ENCODE data around the gene ZFYVE9.

The ZFYVE9 gene

GRCh38 chr1:52239708-52240001 lies 97.8 kb downstream of the ZFYVE9 start:
- no peaks in the 10 kb centered on the region for H3K36me3 Mint-ChIP-seq
- H3K27me3 Mint-ChIP-seq = peaks cover 43% of the 10 kb centered on the region
- no peak overlapping the region for H3K4me3 Mint-ChIP-seq
- H3K4me1 Mint-ChIP-seq = peaks cover 6% of the 10 kb centered on the region
- H3K27ac Mint-ChIP-seq = no peak overlapping the region
- no peaks in the 10 kb centered on the region for H3K9me3 Mint-ChIP-seq
- peak; percentile 66 for ATAC-seq

- no peak for ATAC-seq
- Mint-ChIP-seq H3K27me3 (peaks cover 33% of the 10 kb centered on the region), H3K27ac (no peak overlapping the region), H3K4me3 (no peak overlapping the region), H3K36me3 (no peaks in the 10 kb centered on the region), H3K9me3 (no peaks in the 10 kb centered on the region), H3K4me1 (peaks cover 6% of the 10 kb centered on the region)
These were observed 98.8 kb downstream of the ZFYVE9 start for GRCh38 chr1:52240592-52241210.

- H3K4me1 Mint-ChIP-seq = peaks cover 6% of the 10 kb centered on the region
- H3K4me3 Mint-ChIP-seq = no peak overlapping the region
- H3K27me3 Mint-ChIP-seq = peaks cover 12% of the 10 kb centered on the region
- H3K9me3 Mint-ChIP-seq = no peaks in the 10 kb centered on the region
- no peak for ATAC-seq
- H3K36me3 Mint-ChIP-seq = no peaks in the 10 kb centered on the region
- no peak overlapping the region for H3K27ac Mint-ChIP-seq
These were observed 101.5 kb downstream of the ZFYVE9 start for GRCh38 chr1:52243221-52243987.

DNA sequence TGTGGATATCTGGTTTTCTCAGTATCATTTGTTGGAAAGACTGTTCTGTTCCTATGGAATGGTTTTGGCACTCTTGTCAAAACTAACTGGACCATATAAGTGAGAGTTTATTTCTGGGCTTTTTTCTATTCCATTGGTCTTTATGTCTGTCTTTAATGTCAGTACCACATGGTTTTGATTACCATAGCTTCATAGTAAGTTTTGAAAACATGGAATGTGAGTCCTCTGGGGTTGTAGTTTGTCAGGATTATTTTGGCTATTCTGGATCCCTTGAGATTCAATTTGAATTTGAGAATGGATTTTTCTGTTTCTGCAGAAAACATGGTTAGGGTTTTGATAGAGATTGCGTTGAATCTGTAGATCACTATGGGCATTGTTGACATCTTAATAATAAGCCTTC lies 107.9 kb downstream of the ZFYVE9 start:
- Mint-ChIP-seq H3K27me3 (peaks cover 66% of the 10 kb centered on the region), H3K4me1 (no peaks in the 10 kb centered on the region), H3K9me3 (peaks cover 3% of the 10 kb centered on the region), H3K36me3 (peaks cover 5% of the 10 kb centered on the region), H3K4me3 (no peak overlapping the region), H3K27ac (no peak overlapping the region)
- no peak for ATAC-seq

DNA sequence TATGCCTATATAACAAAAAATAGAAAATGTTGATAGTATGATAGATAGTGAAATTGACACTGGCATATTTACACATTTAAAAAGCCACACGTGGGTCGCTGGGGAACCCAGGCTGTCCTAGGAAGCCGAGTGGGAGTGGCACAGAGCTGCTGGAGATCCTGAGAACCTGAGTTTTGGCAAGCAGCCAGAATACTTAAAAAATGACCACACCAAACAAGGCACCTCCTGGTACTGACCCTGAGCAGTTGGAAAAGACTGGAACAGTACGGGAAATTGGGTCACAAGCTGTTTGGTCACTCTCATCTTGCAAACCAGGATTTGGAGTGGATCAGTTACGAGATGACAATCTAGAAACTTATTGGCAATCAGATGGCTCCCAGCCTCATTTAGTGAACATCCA lies 111.5 kb downstream of the ZFYVE9 start:
- Mint-ChIP-seq H3K4me1 (no peaks in the 10 kb centered on the region), H3K9me3 (peaks cover 3% of the 10 kb centered on the region), H3K36me3 (peaks cover 5% of the 10 kb centered on the region), H3K27ac (no peak overlapping the region), H3K4me3 (no peak overlapping the region), H3K27me3 (peaks cover 89% of the 10 kb centered on the region)
- no peak for ATAC-seq

DNA sequence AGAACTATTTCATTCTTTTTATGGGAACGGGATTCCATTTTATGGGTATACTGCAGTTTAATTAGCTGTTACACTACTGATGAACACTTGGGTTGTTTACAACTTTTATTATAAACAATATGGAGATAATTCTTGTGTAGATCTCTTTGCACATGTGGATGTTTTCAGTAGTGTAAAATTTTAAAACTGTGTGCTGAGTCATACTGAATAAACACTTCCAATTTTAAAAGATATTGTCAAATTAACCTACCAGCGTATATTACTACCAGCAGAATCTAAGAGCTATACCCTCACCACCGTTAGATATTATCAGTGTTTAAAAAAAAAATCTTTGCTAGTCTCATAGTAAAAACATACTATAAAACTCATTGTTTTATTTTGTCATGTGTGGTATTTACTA lies 118.0 kb downstream of the ZFYVE9 start:
- no peak overlapping the region for H3K4me3 Mint-ChIP-seq
- ATAC-seq = no peak
- H3K27me3 Mint-ChIP-seq = peaks cover 53% of the 10 kb centered on the region
- H3K4me1 Mint-ChIP-seq = no peaks in the 10 kb centered on the region
- H3K36me3 Mint-ChIP-seq = no peaks in the 10 kb centered on the region
- H3K9me3 Mint-ChIP-seq = no peaks in the 10 kb centered on the region
- no peak overlapping the region for H3K27ac Mint-ChIP-seq

- Mint-ChIP-seq H3K36me3 (no peaks in the 10 kb centered on the region), H3K9me3 (no peaks in the 10 kb centered on the region), H3K4me3 (no peak overlapping the region), H3K4me1 (no peaks in the 10 kb centered on the region), H3K27ac (no peak overlapping the region), H3K27me3 (peaks cover 42% of the 10 kb centered on the region)
- ATAC-seq = no peak
These were observed 121.4 kb downstream of the ZFYVE9 start for GRCh38 chr1:52263153-52263910.

GRCh38 chr1:52264530-52265115 lies 122.7 kb downstream of the ZFYVE9 start:
- H3K27ac Mint-ChIP-seq = no peak overlapping the region
- ATAC-seq = no peak
- H3K4me1 Mint-ChIP-seq = no peaks in the 10 kb centered on the region
- no peaks in the 10 kb centered on the region for H3K9me3 Mint-ChIP-seq
- peaks cover 2% of the 10 kb centered on the region for H3K36me3 Mint-ChIP-seq
- H3K4me3 Mint-ChIP-seq = no peak overlapping the region
- peaks cover 39% of the 10 kb centered on the region for H3K27me3 Mint-ChIP-seq

GRCh38 chr1:52266507-52266906 lies 124.6 kb downstream of the ZFYVE9 start:
- no peak overlapping the region for H3K4me3 Mint-ChIP-seq
- no peaks in the 10 kb centered on the region for H3K4me1 Mint-ChIP-seq
- H3K36me3 Mint-ChIP-seq = peaks cover 8% of the 10 kb centered on the region
- H3K9me3 Mint-ChIP-seq = no peaks in the 10 kb centered on the region
- peaks cover 23% of the 10 kb centered on the region for H3K27me3 Mint-ChIP-seq
- H3K27ac Mint-ChIP-seq = no peak overlapping the region
- ATAC-seq = no peak

DNA sequence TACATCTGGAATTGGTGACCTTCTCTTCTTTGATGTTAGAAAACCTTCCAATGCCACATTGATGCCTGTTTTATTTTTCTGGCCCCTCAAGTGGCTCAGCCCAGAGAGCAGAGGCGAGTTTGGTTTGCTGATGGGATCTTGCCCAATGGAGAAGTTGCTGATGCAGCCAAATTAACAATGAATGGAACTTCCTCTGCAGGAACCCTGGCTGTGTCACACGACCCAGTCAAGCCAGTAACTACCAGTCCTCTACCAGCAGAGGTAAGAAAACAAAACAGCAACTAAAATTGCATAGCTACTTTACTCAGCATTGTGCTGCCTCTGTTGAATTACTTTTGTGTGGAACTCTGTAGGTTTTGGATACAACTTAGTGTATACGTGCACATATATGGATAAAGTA lies 126.5 kb downstream of the ZFYVE9 start:
- Mint-ChIP-seq H3K36me3 (peaks cover 8% of the 10 kb centered on the region), H3K4me3 (no peak overlapping the region), H3K27ac (no peak overlapping the region), H3K4me1 (no peaks in the 10 kb centered on the region), H3K27me3 (peaks cover 18% of the 10 kb centered on the region), H3K9me3 (no peaks in the 10 kb centered on the region)
- ATAC-seq = no peak

DNA sequence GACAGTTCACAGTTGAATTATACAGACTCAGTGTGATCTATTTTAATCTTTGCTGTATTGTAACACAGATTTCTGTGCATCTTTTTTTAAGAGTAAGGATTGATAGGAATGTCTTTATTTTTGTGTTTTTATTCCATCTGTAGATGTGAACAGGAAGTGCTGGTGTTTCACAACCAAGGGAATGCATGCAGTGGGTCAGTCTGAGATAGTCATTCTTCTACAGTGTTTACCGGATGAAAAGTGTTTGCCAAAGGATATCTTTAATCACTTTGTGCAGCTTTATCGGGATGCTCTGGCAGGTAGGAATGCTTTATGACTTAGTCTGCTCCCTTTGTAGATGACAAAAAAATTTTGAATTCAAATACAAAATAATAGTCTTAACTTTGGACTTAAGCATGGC lies 139.6 kb downstream of the ZFYVE9 start:
- no peak for ATAC-seq
- no peak overlapping the region for H3K27ac Mint-ChIP-seq
- H3K27me3 Mint-ChIP-seq = no peaks in the 10 kb centered on the region
- no peak overlapping the region for H3K4me3 Mint-ChIP-seq
- no peaks in the 10 kb centered on the region for H3K36me3 Mint-ChIP-seq
- H3K4me1 Mint-ChIP-seq = no peaks in the 10 kb centered on the region
- H3K9me3 Mint-ChIP-seq = no peaks in the 10 kb centered on the region

- Mint-ChIP-seq H3K27me3 (no peaks in the 10 kb centered on the region), H3K9me3 (no peaks in the 10 kb centered on the region), H3K36me3 (no peaks in the 10 kb centered on the region), H3K4me1 (no peaks in the 10 kb centered on the region), H3K4me3 (no peak overlapping the region), H3K27ac (no peak overlapping the region)
- ATAC-seq = no peak
These were observed 146.4 kb downstream of the ZFYVE9 start for GRCh38 chr1:52288286-52288685.

GRCh38 chr1:52294580-52294979 lies 152.7 kb downstream of the ZFYVE9 start:
- no peak overlapping the region for H3K27ac Mint-ChIP-seq
- H3K9me3 Mint-ChIP-seq = no peaks in the 10 kb centered on the region
- no peaks in the 10 kb centered on the region for H3K36me3 Mint-ChIP-seq
- no peaks in the 10 kb centered on the region for H3K27me3 Mint-ChIP-seq
- no peaks in the 10 kb centered on the region for H3K4me1 Mint-ChIP-seq
- no peak overlapping the region for H3K4me3 Mint-ChIP-seq
- no peak for ATAC-seq

DNA sequence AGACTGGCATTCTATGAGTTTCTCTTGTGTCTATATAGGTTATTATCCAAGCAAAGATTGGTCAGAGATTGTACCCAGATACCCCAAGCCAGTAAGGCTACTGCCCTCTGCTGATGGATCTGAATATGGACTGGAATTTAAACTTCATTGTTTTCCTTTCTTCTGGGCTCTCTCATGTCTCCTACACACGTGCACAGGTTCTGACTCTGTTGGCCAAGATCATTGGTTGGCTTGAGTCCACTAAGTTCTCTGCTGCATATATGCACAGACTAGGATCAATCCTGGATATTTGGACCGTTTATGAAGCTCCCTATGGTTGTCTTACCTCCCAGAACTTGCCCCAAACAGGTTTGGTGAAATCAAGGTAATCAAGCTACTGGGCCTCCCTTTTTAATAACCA lies 154.5 kb downstream of the ZFYVE9 start:
- H3K27me3 Mint-ChIP-seq = no peaks in the 10 kb centered on the region
- no peak overlapping the region for H3K27ac Mint-ChIP-seq
- H3K9me3 Mint-ChIP-seq = no peaks in the 10 kb centered on the region
- no peak overlapping the region for H3K4me3 Mint-ChIP-seq
- ATAC-seq = no peak
- H3K36me3 Mint-ChIP-seq = no peaks in the 10 kb centered on the region
- H3K4me1 Mint-ChIP-seq = no peaks in the 10 kb centered on the region

DNA sequence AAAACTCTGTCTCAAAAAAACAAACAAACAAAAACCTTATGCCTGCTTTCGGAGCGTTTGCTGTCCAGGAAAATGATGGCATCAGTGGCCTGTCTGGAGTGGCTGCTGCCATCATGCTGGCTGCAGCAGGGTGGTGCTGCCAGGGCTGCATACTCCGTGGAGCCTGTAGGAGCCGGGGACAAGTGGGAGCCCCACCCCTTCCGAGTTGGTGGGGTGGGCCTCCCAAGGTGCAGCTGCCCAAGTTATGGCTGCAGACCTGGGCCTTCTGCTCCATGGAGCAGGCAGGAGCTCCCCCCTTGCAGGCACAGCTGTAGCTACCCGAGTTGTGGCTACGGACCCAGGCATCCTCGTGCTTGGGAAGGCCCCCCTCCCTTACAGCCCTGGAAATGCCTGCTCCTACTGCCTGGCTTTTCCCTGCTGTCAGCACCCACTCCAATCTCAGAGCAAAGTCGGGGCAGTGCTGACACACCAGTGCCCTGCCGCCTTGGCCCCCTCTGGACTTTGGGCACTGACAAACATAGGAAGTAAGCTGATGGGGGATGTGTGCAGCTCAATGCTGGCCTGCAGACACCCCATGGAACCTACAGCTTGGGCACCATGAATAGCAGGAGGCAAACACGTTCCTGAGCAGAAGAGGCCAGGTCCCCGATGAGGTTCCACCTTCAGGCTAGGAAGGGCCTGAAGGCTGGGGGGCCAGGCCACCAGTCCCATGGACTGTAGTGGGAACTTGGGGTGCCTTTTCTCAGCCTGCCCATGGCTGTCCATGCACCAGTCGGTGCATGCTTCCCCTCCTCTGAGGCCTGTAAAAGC lies 163.7 kb downstream of the ZFYVE9 start:
- Mint-ChIP-seq H3K27ac (no peak overlapping the region), H3K27me3 (peaks cover 21% of the 10 kb centered on the region), H3K36me3 (peaks cover 6% of the 10 kb centered on the region), H3K9me3 (no peaks in the 10 kb centered on the region), H3K4me3 (no peak overlapping the region), H3K4me1 (no peaks in the 10 kb centered on the region)
- ATAC-seq = no peak

Data from stimulated activated memory B cell treated with anti-CD40 and anti-IgM and Interleukin-4, amounts not matched to agents 10 μg/mL and 1 μg/mL and 100 μg/mL, for 72 hours (primary cell).